CD14-positive monocyte (primary cell): ENCODE results near the gene PCGF5. TPM values are rescaled to one million over a fixed set of nuclear protein-coding genes. Genes with fewer than 3 reads are reported as not detected.
"Not testable (repeated sequence)": the region's sequence is repeated elsewhere in the genome, so short reads cannot be mapped to it uniquely, and the experiment has no call there.

Source experiments
- DNase-seq, 3 donors: peaks; one replicate each; pipeline ENCODE4 v3.0.0-alpha.2; 2011 to 2022
- H2AFZ ChIP-seq: 2 replicates; pipeline ENCODE4 v1.6.0; 2012; ENCODE audit warnings: mild to moderate bottlenecking, low read depth, low read length, inconsistent platforms; ENCODE audit not compliant: insufficient read depth, poor library complexity, severe bottlenecking
- H3K27ac ChIP-seq, 2 donors: 1 replicate in 1 of 2; 2 replicates in 1 of 2; pipeline ENCODE4 v1.5.1; 2012 to 2013; ENCODE audit warnings: low read length in 2 of 2, control low read depth in 1 of 2, inconsistent platforms in 1 of 2, low read depth in 1 of 2, mild to moderate bottlenecking in 1 of 2
- H3K27me3 ChIP-seq, 2 donors: one replicate each; pipeline versions ENCODE4 v1.6.0 to v1.6.1; 2011 to 2013; ENCODE audit warnings: low read length in 2 of 2; ENCODE audit not compliant: control insufficient read depth in 2 of 2, insufficient read depth in 2 of 2
- H3K36me3 ChIP-seq, 2 donors: replicated peaks in 1 of 2; 1 replicate in 1 of 2; 2 replicates in 1 of 2; pipeline versions ENCODE4 v1.5.1 to v1.6.1; 2012 to 2013; ENCODE audit warnings: low read length in 2 of 2, control low read depth in 1 of 2, inconsistent platforms in 1 of 2, mild to moderate bottlenecking in 1 of 2; ENCODE audit not compliant: insufficient read depth in 2 of 2, control insufficient read depth in 1 of 2
- H3K4me1 ChIP-seq, 2 donors: 1 replicate in 1 of 2; 2 replicates in 1 of 2; pipeline versions ENCODE4 v1.5.1 to v1.6.1; 2012 to 2013; ENCODE audit warnings: low read length in 2 of 2, control low read depth in 1 of 2, inconsistent platforms in 1 of 2, mild to moderate bottlenecking in 1 of 2, moderate library complexity in 1 of 2; ENCODE audit not compliant: insufficient read depth in 2 of 2, control insufficient read depth in 1 of 2
- H3K4me2 ChIP-seq: replicated peaks from 2 replicates; pipeline ENCODE3; 2012; ENCODE audit warnings: low read length, moderate library complexity, mild to moderate bottlenecking; ENCODE audit not compliant: poor library complexity, severe bottlenecking; ENCODE audit errors: extremely low read depth
- H3K4me3 ChIP-seq, 3 experiments: fragments of 200-600 bp in 1 of 3; sonication (generic) in 1 of 3; replicated peaks in 1 of 3; 1 replicate in 2 of 3; 2 replicates in 1 of 3; pipeline ENCODE4 v1.5.1; 2011 to 2013; ENCODE audit warnings: low read length in 3 of 3, mild to moderate bottlenecking in 3 of 3, control low read depth in 2 of 3, low read depth in 2 of 3, inconsistent platforms in 1 of 3, moderate library complexity in 1 of 3
- H3K79me2 ChIP-seq: 2 replicates; pipeline ENCODE4 v1.6.0; 2012; ENCODE audit warnings: mild to moderate bottlenecking, control low read depth, inconsistent platforms, low read length, moderate library complexity; ENCODE audit not compliant: insufficient read depth
- H3K9ac ChIP-seq: 2 replicates; pipeline ENCODE4 v1.6.0; 2017; ENCODE audit warnings: low read length, mild to moderate bottlenecking; ENCODE audit not compliant: insufficient read depth, poor library complexity, severe bottlenecking
- H3K9me3 ChIP-seq, 2 donors: replicated peaks in 1 of 2; 1 replicate in 1 of 2; 2 replicates in 1 of 2; pipeline versions ENCODE4 v1.5.1 to v1.6.1; 2012 to 2013; ENCODE audit warnings: low read length in 2 of 2, control low read depth in 1 of 2; ENCODE audit not compliant: control insufficient read depth in 1 of 2, insufficient read depth in 1 of 2
- H4K20me1 ChIP-seq: 2 replicates; pipeline ENCODE4 v1.6.0; 2012; ENCODE audit warnings: mild to moderate bottlenecking, low read length, control low read depth, moderate library complexity; ENCODE audit not compliant: insufficient read depth
- H3K27ac Mint-ChIP-seq, 7 donors: one replicate each; pipeline ENCODE4 v1.8.0; 2020; ENCODE audit warnings: mild to moderate bottlenecking in 7 of 7, mixed read lengths in 7 of 7, moderate library complexity in 6 of 7, inconsistent platforms in 2 of 7
- H3K27me3 Mint-ChIP-seq, 3 donors: one replicate each; pipeline ENCODE4 v1.8.0; 2021 to 2022; ENCODE audit warnings: low read depth in 3 of 3, mild to moderate bottlenecking in 3 of 3, mixed read lengths in 3 of 3, moderate library complexity in 3 of 3, inconsistent platforms in 1 of 3
- H3K36me3 Mint-ChIP-seq, 2 donors: one replicate each; pipeline ENCODE4 v1.8.0; 2020; ENCODE audit warnings: mixed read lengths in 2 of 2, inconsistent platforms in 1 of 2, mild to moderate bottlenecking in 1 of 2
- H3K4me1 Mint-ChIP-seq: one replicate; pipeline ENCODE4 v1.8.0; 2020; ENCODE audit warnings: mild to moderate bottlenecking, mixed read lengths
- H3K4me3 Mint-ChIP-seq, 2 donors: one replicate each; pipeline ENCODE4 v1.8.0; 2020; ENCODE audit warnings: mild to moderate bottlenecking in 2 of 2, mixed read lengths in 2 of 2, moderate library complexity in 1 of 2
- H3K9me3 Mint-ChIP-seq, 7 donors: one replicate each; pipeline ENCODE4 v1.8.0; 2020 to 2022; ENCODE audit warnings: mixed read lengths in 7 of 7, mild to moderate bottlenecking in 6 of 7, moderate library complexity in 6 of 7, inconsistent platforms in 2 of 7
- WGBS: methylation state at CpG from one replicate; pipeline ENCODE4 v1.1.5; 2013; ENCODE audit warnings: missing lambda C conversion rate; ENCODE audit not compliant: insufficient coverage; 5-methylcytosine and 5-hydroxymethylcytosine counted together
- intact Hi-C, 2 donors: fragments of 100-400 bp; cut with micrococcal nuclease; formaldehyde crosslinking; loops; one replicate each; pipeline versions ENCODE4 v1.15.0 to v1.15.1; 2023
- polyA plus RNA-seq, 3 donors: library from polyadenylated mRNA; depleted of rRNA in 1 of 3; unstranded in 2 of 3; stranded (reverse) in 1 of 3; fragments of 300-500 nt in 2 of 3; fragments of >200 nt in 1 of 3; fragmentation: Illumina TruSeq in 2 of 3; gene quantifications; 1 replicate in 2 of 3; 2 replicates in 1 of 3; pipeline ENCODE4 v1.2.3, GENCODE V29; 2012 to 2021
- TF ChIP-seq, protein P1 (sequence below): fragments of 200-600 bp; IDR thresholded peaks from one replicate; pipeline ENCODE4 v1.8.0; 2022; ENCODE audit warnings: antibody characterized with exemption, mild to moderate bottlenecking

Gene PCGF5
- polyA plus RNA-seq, 3 donors = 55.2 to 80.3 (median 58.7) TPM

DNA sequence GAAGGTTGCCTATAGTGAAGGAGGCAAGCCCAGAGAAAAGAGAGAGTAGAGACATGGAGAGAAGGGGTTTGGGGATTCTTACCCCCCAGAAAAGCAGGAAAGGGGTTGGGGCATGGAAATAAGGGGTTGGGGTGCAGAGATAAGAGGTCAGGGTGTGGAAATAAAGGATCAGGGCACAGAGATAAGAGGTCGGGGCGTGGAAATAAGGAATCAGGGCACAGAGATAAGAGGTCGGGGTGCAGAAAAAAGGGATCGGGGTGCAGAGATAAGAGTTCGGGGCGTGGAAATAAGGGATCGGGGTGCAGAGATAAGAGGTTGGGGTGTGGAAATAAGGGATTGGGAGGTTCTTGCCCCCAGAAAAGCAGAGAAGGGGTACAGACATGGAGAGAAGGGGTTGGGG is 85.5 kb downstream of the PCGF5 start:
- DNase-seq, H3K4me3 Mint-ChIP-seq: not testable (repeated sequence)

DNA sequence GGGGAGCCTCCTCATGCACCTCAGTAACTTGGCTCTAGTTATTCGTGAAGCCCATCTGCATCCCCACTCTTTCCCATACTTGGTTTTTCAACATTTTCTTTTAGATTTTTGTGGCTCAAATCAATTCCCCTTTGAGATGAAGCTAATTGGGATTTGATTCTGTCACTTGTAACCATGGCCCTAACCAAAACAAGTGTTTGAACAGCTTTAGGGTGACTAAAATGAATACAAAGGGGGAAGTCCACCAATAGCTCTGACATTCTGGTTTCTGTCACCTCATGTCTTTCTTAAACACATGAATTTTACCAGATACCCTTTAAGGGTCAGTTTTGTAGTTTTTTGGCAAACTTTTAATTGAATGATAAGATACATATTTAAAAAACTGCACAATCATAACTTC is 87.0 kb downstream of the PCGF5 start:
- no peaks in the 10 kb centered on the region for H4K20me1 ChIP-seq
- H3K27ac ChIP-seq = no peak overlapping the region
- no peaks in the 10 kb centered on the region for H3K36me3 ChIP-seq

More for the DNA sequence above, 85.5 kb downstream of the PCGF5 start:
- H3K9me3 Mint-ChIP-seq, H3K36me3 ChIP-seq, H3K27ac ChIP-seq, H3K27ac Mint-ChIP-seq, H3K4me1 Mint-ChIP-seq, H3K4me1 ChIP-seq, H3K79me2 ChIP-seq, H3K9ac ChIP-seq, H4K20me1 ChIP-seq, H3K27me3 ChIP-seq, H3K4me3 ChIP-seq, H3K9me3 ChIP-seq, intact Hi-C loops, H3K4me2 ChIP-seq, H2AFZ ChIP-seq, H3K36me3 Mint-ChIP-seq: not testable (repeated sequence)
- peaks cover 2 to 13% (median 6%) of the 10 kb centered on the region in 3 donors for H3K27me3 Mint-ChIP-seq
- WGBS = 89% methylated on average over 5 of the region's 7 CpGs

More for the DNA sequence above, 87.0 kb downstream of the PCGF5 start:
- Mint-ChIP-seq H3K4me1 (no peaks in the 10 kb centered on the region), H3K9me3 (peaks cover 0 to 2% (median 0%) of the 10 kb centered on the region in 7 donors), H3K36me3 (no peaks in the 10 kb centered on the region), H3K27ac (no peak overlapping the region), H3K4me3 (no peak overlapping the region), H3K27me3 (peaks cover 2 to 13% (median 6%) of the 10 kb centered on the region in 3 donors)
- no CpG with 5 or more reads among the region's 1 CpG for WGBS
- Histone ChIP-seq H3K27me3 (no peaks in the 10 kb centered on the region), H3K4me2 (no peak overlapping the region), H3K9me3 (no peaks in the 10 kb centered on the region), H3K4me1 (no peaks in the 10 kb centered on the region), H3K79me2 (no peaks in the 10 kb centered on the region), H2AFZ (no peak overlapping the region), H3K4me3 (no peak overlapping the region), H3K9ac (no peak overlapping the region)
- TF ChIP-seq, protein P1, sequence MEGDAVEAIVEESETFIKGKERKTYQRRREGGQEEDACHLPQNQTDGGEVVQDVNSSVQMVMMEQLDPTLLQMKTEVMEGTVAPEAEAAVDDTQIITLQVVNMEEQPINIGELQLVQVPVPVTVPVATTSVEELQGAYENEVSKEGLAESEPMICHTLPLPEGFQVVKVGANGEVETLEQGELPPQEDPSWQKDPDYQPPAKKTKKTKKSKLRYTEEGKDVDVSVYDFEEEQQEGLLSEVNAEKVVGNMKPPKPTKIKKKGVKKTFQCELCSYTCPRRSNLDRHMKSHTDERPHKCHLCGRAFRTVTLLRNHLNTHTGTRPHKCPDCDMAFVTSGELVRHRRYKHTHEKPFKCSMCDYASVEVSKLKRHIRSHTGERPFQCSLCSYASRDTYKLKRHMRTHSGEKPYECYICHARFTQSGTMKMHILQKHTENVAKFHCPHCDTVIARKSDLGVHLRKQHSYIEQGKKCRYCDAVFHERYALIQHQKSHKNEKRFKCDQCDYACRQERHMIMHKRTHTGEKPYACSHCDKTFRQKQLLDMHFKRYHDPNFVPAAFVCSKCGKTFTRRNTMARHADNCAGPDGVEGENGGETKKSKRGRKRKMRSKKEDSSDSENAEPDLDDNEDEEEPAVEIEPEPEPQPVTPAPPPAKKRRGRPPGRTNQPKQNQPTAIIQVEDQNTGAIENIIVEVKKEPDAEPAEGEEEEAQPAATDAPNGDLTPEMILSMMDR = no peak
- DNase-seq = no peak
- intact Hi-C loops = no loop called here
